Stimulated activated memory B cell treated with anti-CD40 and anti-IgM and Interleukin-4, amounts not matched to agents 10 μg/mL and 1 μg/mL and 100 μg/mL, for 72 hours (primary cell): ENCODE measurements around the gene NEB.
A peak's percentile ranks its signal among the peaks of the same experiment; 100 is the strongest.
"Not testable (repeated sequence)": the region's sequence is repeated elsewhere in the genome, so short reads cannot be mapped to it uniquely, and the experiment has no call there.

ENCODE experiments used
- ATAC-seq: fragments of 150-1000 bp; cut with Tn5 transposase; 2 replicates; pipeline ENCODE4 v1.10.0; 2021
- H3K27ac Mint-ChIP-seq: one replicate; pipeline ENCODE4 v1.8.0; 2022; ENCODE audit warnings: mild to moderate bottlenecking, mixed read lengths
- H3K27me3 Mint-ChIP-seq: one replicate; pipeline ENCODE4 v1.8.0; 2022; ENCODE audit warnings: mixed read lengths
- H3K36me3 Mint-ChIP-seq: one replicate; pipeline ENCODE4 v1.8.0; 2022; ENCODE audit warnings: mixed read lengths
- H3K4me1 Mint-ChIP-seq: one replicate; pipeline ENCODE4 v1.8.0; 2022; ENCODE audit warnings: mixed read lengths
- H3K4me3 Mint-ChIP-seq: one replicate; pipeline ENCODE4 v1.8.0; 2022; ENCODE audit warnings: mild to moderate bottlenecking, moderate library complexity, mixed read lengths
- H3K9me3 Mint-ChIP-seq: one replicate; pipeline ENCODE4 v1.8.0; 2022; ENCODE audit warnings: mixed read lengths

Gene NEB

DNA sequence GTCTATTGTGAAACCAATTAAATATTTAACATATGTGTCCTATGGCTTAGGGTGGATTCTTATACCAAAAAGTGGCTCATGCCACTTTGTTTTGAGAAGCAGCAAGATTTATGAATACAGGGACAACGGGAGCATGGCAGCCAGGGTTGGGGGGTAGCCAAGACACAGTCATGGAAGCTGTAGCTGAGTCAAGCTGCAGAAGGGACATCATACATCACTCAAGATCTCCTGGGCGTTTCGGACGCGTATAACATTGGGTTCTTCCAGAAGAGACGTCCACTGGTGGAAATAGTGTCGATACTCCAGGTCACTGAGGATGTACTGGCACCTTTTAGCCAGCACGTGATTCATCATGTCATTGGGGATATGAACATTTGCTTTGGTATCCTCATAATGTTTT is 171.9 kb downstream of the NEB start:
- peaks cover 7% of the 10 kb centered on the region for H3K4me1 Mint-ChIP-seq
- peaks cover 13% of the 10 kb centered on the region for H3K36me3 Mint-ChIP-seq
- ATAC-seq, result no peak
- no peaks in the 10 kb centered on the region for H3K27me3 Mint-ChIP-seq
- H3K9me3 Mint-ChIP-seq, result peaks cover 3% of the 10 kb centered on the region
- H3K27ac Mint-ChIP-seq, result no peak overlapping the region
- H3K4me3 Mint-ChIP-seq, result no peak overlapping the region

DNA sequence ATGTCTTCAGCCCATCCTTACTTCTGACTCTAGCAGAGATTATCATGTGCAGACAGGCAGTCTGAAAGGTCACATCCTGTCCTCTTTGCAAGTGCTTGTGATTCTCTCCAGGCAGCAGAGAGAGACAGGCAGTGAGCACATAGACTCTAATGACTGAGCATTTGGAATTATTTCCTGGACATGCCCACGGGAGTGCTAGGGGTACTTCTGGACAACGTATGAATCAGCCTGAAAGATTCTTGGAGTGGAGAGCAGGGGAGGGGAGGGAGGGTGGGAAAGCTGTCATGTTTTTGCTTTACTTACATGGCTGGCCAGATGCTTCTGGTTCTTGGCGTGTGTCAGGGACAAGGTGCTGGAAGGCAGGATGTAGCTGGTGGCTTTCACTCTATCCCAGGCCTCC is 174.0 kb downstream of the NEB start:
- no peak for ATAC-seq

DNA sequence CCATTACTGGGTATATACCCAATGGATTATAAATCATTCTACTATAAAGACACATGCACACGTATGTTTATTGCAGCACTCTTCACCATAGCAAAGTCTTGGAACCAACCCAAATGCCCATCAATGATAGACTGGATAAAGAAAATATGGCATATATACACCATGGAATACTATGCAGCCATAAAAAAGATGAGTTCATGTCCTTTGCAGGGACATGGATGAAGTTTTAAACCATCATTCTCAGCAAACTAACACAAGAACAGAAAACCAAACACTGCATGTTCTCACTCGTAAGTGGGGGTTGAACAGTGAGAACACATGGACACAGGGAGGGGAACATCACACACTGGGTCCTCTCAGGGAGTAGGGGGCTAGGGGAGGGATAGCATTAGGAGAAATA is 174.8 kb downstream of the NEB start:
- not testable (repeated sequence) for ATAC-seq, H3K9me3 Mint-ChIP-seq, H3K4me3 Mint-ChIP-seq, H3K27me3 Mint-ChIP-seq, H3K4me1 Mint-ChIP-seq, H3K27ac Mint-ChIP-seq, H3K36me3 Mint-ChIP-seq

More for the DNA sequence above, 174.0 kb downstream of the NEB start:
- Mint-ChIP-seq H3K4me1 (peaks cover 7% of the 10 kb centered on the region), H3K36me3 (peaks cover 9% of the 10 kb centered on the region), H3K4me3 (no peak overlapping the region), H3K9me3 (peaks cover 3% of the 10 kb centered on the region), H3K27me3 (no peaks in the 10 kb centered on the region), H3K27ac (no peak overlapping the region)

DNA sequence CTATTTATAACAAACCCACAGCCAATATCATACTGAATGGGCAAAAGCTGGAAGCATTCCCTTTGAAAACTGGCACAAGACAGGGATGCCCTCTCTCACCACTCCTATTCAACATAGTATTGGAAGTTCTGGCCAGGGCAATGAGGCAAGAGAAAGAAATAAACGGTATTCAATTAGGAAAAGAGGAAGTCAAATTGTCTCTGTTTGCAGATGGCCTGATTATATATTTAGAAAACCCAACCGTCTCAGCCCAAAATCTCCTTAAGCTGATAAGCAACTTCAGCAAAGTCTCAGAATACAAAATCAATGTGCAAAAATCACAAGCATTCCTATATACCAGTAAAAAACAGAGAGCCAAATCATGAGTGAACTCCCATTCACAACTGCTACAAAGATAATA is 176.4 kb downstream of the NEB start:
- H3K27ac Mint-ChIP-seq, H3K9me3 Mint-ChIP-seq, H3K4me1 Mint-ChIP-seq, ATAC-seq, H3K27me3 Mint-ChIP-seq, H3K4me3 Mint-ChIP-seq: not testable (repeated sequence)
- peaks cover 20% of the 10 kb centered on the region for H3K36me3 Mint-ChIP-seq

DNA sequence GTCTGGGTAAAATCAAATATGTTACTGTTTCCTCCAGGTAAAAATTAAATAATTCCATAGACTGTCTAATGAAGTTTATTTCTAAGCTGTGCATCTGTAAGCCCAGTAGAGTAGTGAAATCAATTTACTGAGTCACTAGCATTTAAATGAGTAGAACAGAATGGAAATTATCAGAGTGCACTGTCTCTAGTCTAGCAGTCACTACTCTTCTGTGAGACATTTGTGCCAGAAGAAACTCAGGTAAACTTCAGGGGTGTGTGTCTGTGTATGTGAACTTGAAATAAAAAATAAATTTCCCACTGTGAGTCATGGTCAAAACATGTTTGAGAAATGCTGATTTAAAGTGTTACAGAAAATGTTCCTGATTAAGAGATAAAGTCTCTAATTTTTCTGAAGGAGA is 178.2 kb downstream of the NEB start:
- H3K27me3 Mint-ChIP-seq, result no peaks in the 10 kb centered on the region
- peaks cover 7% of the 10 kb centered on the region for H3K4me1 Mint-ChIP-seq
- no peak overlapping the region for H3K27ac Mint-ChIP-seq
- ATAC-seq, result no peak
- H3K36me3 Mint-ChIP-seq, result peaks cover 15% of the 10 kb centered on the region
- H3K9me3 Mint-ChIP-seq, result peaks cover 3% of the 10 kb centered on the region
- H3K4me3 Mint-ChIP-seq, result no peak overlapping the region

DNA sequence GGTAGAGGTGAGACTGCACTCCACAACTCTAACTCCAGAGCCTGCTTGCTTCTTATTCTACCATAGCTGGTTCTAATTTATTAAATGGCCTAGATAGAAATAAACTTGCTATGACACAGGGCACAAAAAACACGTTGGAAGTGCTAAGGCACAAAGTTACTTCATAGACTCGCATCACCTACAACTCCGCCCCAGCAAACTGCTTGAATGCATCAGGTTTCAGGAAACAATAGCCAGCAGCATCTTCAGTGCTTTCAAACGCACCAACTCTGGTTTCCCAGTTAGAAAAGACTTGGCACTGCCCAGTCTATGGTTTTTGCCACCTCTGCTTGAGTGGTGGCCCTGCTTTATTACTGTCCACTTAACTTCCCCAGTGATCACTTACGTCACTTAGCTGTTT is 182.0 kb downstream of the NEB start:
- no peak overlapping the region for H3K27ac Mint-ChIP-seq
- no peak overlapping the region for H3K4me3 Mint-ChIP-seq
- no peaks in the 10 kb centered on the region for H3K27me3 Mint-ChIP-seq
- no peaks in the 10 kb centered on the region for H3K9me3 Mint-ChIP-seq
- ATAC-seq, result no peak
- no peaks in the 10 kb centered on the region for H3K4me1 Mint-ChIP-seq
- H3K36me3 Mint-ChIP-seq, result peaks cover 20% of the 10 kb centered on the region

DNA sequence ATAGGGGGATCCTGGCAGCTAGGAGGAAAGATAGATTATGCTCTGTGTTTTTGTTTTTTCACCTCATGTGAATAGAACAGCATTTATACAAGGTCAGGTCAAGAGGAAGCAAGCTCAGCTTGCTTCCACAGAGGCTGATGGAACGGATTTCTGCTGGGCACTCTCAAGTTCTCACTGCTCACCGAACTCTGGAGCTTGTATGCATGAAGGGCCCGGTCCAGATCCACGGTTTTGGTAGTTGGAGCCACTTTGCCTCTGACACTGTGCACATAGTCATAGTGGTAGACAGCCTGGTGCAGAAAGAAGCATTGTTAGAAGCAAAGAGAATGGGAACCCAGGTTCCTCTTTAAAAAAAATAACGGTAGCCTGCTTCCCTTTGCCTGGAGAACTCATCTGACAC is 182.7 kb downstream of the NEB start:
- Mint-ChIP-seq H3K4me1 (no peaks in the 10 kb centered on the region), H3K27ac (no peak overlapping the region)
- ATAC-seq, result no peak

DNA sequence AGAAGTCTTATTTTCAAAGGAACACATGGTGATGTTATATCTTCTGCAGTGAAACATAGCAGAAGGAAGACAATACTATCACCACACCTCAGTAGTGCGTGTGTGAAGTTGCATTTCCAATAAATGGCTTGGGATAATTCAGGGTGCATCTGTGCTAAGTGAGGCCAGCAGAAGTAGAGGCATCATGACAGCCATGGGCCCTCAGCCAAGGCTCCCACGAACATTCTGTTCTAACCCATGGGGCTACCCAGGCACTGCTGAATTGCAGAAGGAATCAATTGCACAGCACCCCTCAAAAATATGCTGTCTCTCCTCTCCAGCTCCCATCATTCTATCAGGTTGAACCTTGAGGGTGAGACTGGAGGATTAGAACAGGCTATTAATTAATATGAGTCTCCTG is 185.1 kb downstream of the NEB start:
- Mint-ChIP-seq H3K4me3 (no peak overlapping the region), H3K4me1 (no peaks in the 10 kb centered on the region), H3K27ac (no peak overlapping the region), H3K27me3 (no peaks in the 10 kb centered on the region), H3K36me3 (peaks cover 27% of the 10 kb centered on the region), H3K9me3 (no peaks in the 10 kb centered on the region)
- ATAC-seq, result no peak

More for the DNA sequence above, 182.7 kb downstream of the NEB start:
- Mint-ChIP-seq H3K27me3 (no peaks in the 10 kb centered on the region), H3K4me3 (no peak overlapping the region), H3K9me3 (no peaks in the 10 kb centered on the region), H3K36me3 (peaks cover 27% of the 10 kb centered on the region)

DNA sequence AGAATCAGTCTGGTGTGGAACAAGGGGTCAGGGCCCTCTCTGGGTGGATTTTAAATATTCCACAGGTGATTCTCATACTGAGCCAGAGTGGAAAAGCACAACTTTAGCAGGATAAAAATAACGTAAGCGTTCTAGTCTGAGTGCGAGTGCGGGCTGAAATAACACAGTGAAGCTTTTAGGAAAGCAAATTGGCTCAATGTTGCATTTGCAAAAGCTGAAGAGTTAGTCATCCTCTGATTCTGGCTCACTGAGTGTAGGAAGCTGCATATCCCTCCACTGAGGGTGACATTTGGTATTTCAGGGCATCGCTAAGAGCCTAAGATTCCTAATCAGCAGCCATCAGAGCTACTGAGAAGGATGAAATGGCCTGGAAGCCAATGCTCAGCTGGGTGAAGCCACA is 189.8 kb downstream of the NEB start:
- Mint-ChIP-seq H3K4me3 (no peak overlapping the region), H3K4me1 (no peaks in the 10 kb centered on the region), H3K27ac (no peak overlapping the region), H3K27me3 (no peaks in the 10 kb centered on the region), H3K9me3 (no peaks in the 10 kb centered on the region), H3K36me3 (peaks cover 12% of the 10 kb centered on the region)
- ATAC-seq, result no peak

DNA sequence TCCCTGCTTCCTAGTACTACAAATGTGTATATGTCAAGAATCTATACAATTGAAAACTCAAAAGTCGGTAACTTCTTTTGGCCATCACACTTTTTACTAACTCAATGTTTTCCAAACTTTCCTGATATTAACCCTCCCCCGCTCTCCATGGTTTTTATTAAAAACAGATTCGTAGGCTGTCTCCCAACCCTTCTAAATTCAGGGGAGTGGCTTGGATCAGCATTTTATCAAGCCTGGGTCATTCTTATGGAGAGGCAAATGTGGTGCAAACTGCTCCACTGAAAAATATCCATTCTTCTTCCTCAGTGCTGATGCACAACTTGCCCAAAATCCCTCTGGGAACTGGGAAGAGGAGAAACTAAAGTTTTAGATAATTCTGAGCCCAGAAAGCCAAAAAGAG is 190.4 kb downstream of the NEB start:
- no peaks in the 10 kb centered on the region for H3K9me3 Mint-ChIP-seq
- no peaks in the 10 kb centered on the region for H3K4me1 Mint-ChIP-seq
- no peaks in the 10 kb centered on the region for H3K27me3 Mint-ChIP-seq
- H3K36me3 Mint-ChIP-seq, result peaks cover 12% of the 10 kb centered on the region
- no peak overlapping the region for H3K4me3 Mint-ChIP-seq
- ATAC-seq, result no peak
- no peak overlapping the region for H3K27ac Mint-ChIP-seq

DNA sequence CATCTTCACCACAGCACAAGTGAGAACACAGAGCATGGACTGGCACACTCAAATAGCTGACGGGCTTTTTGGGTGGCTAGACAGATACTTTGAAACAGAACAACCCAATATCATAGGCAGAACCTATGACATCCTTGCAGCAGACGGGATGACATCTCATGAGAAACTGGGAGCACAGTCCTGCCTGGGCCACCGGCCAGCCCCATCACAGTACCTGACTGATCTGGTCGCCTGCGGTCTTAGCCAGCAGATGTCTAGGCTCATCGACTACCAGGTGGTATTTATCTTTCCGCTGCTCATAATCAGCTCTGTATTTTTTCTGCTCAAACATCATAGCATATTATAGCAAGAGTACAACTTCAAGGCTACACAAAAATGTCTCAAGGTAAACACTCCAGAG is 200.3 kb downstream of the NEB start:
- ATAC-seq, result no peak
- Mint-ChIP-seq H3K27ac (no peak overlapping the region), H3K4me3 (no peak overlapping the region), H3K4me1 (no peaks in the 10 kb centered on the region), H3K27me3 (no peaks in the 10 kb centered on the region), H3K9me3 (no peaks in the 10 kb centered on the region), H3K36me3 (peaks cover 13% of the 10 kb centered on the region)

DNA sequence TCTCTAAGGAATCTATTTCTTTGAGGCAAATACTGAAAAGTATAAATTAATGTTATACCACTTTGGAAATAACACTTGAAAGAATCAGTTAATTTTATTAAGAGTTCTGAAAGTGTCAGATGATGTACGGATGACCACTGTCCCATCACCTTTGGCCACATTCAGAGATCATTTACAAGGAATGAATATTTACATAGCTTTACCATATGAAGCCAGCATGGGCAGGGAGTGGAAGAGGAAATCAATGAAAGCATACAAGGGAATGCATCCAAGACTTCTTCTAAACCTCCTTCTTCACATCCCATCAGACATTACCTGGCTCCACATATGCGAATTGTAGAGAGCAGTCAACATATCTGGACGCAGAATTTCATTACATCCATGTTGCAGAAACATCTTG is 201.1 kb downstream of the NEB start:
- Mint-ChIP-seq H3K4me3 (no peak overlapping the region), H3K27me3 (no peaks in the 10 kb centered on the region), H3K9me3 (no peaks in the 10 kb centered on the region), H3K36me3 (peaks cover 13% of the 10 kb centered on the region), H3K27ac (no peak overlapping the region), H3K4me1 (no peaks in the 10 kb centered on the region)
- ATAC-seq, result no peak

DNA sequence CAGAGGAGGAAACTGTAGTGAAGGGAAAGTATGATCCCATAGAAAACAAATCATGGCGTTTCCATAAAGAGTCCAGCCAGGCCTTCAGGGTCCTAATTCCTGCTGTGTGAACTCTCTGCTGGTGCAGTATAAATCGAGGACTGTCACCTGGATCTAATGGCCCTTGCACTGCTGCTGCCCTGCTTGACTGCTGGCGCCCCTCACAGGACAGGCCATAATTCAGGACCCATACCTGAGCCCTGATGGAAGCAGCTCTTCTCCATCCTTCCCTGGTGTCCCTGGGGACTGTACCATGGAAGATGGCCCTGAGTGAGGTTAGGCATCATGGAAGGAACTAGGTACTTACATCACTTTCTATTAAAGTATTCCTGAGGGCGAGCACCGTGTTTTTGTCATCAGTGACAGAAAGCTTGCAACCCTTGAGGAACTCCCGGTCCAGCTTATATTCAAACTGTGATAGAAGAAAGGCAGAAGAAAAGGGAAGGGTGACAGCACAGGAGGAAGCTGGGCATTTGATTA is 207.6 kb downstream of the NEB start:
- peaks cover 13% of the 10 kb centered on the region for H3K4me1 Mint-ChIP-seq
- H3K9me3 Mint-ChIP-seq, result no peaks in the 10 kb centered on the region
- H3K4me3 Mint-ChIP-seq, result peak overlapping the region; percentile 40
- no peak for ATAC-seq
- H3K36me3 Mint-ChIP-seq, result no peaks in the 10 kb centered on the region
- H3K27ac Mint-ChIP-seq, result peak overlapping the region; percentile 50
- no peaks in the 10 kb centered on the region for H3K27me3 Mint-ChIP-seq

DNA sequence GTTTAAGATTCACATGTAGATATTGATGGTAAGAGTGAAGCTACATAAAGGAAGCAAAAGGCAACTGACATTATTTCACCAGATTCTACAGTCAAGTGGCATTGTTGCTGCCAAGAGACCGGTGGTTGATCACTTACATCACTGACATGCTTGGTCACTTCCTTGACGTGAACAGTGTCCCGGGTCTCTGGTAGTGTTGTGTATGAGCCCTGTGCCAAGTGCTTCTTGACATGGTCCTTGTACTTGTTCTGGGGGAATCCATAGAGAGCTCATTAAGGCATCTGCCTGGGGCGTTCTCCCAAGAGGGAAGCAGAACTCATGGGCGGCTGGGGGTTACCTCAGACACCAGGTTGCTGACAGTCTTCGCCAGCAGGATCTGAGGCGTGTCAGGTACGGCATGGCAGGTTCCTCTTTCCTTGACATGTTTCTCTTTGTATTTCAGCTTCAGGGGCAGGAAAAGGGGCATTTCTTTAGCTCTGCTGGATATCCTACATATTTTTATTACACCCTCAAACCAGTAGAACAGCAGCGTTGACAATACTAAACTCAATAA is 208.4 kb downstream of the NEB start:
- Mint-ChIP-seq H3K27ac (peak overlapping the region; percentile 50), H3K9me3 (no peaks in the 10 kb centered on the region), H3K4me1 (peaks cover 13% of the 10 kb centered on the region), H3K4me3 (peak overlapping the region; percentile 40), H3K27me3 (no peaks in the 10 kb centered on the region), H3K36me3 (no peaks in the 10 kb centered on the region)
- ATAC-seq, result peak; percentile 84

DNA sequence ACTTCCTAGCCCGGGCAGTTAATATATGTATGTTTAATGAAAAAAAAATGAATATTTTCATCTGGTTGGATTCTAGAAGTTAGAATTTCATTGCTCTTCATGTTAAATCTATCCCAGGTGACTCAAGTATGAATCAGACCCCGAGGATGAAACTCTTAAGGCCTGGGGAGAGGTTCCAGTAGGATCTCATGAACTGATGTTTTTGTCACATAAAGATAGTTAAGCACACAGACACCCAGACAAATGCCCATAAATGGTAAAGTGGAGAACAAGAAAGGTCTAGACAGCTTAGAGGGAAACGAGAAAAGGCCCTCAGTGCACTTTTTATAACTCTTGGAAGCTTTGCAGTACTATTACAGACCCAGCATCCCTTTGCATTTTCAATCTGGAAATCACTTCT is 210.4 kb downstream of the NEB start:
- no peaks in the 10 kb centered on the region for H3K27me3 Mint-ChIP-seq
- peaks cover 6% of the 10 kb centered on the region for H3K36me3 Mint-ChIP-seq
- no peaks in the 10 kb centered on the region for H3K9me3 Mint-ChIP-seq
- H3K4me3 Mint-ChIP-seq, result no peak overlapping the region
- H3K27ac Mint-ChIP-seq, result no peak overlapping the region
- peaks cover 13% of the 10 kb centered on the region for H3K4me1 Mint-ChIP-seq
- no peak for ATAC-seq

DNA sequence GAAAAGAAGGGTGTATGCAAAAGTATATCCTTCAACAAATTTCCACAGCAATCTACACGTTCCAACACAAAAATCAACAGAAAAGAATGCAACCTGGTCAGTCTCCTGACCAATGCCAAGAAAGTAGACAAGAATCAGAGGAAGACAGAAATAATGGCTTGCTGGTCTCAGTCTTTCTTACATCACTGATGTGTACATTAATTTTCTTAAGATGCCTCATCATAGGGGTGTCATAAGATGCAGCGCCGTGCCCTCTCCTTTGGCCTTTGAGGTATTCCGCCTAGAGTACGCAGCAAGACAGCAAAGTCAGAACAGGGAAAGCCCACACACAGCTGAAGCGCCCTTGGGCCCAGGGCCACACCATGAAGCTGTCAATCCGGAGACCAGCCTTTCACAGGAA is 211.7 kb downstream of the NEB start:
- Mint-ChIP-seq H3K27me3 (no peaks in the 10 kb centered on the region), H3K27ac (no peak overlapping the region), H3K36me3 (peaks cover 18% of the 10 kb centered on the region), H3K4me3 (no peak overlapping the region), H3K4me1 (peaks cover 13% of the 10 kb centered on the region), H3K9me3 (no peaks in the 10 kb centered on the region)
- ATAC-seq, result no peak

DNA sequence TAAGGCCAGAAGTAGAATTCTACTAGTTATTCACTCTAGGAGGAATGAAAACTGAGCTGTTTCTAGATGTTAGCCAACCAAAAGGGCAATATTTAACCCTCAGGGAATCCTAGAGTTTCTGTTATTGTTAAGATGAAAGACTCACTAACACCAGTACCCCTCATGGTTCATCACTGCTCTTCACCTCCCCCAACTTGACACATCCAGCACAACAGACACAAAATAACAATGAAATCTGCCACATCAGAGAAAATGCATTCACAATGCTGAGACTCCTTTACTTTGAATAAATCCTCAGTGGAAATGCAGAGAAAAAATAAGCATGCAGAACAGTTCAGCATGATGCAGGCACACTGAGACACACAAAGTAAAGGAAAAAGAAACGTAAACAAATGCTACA is 213.3 kb downstream of the NEB start:
- H3K36me3 Mint-ChIP-seq, result peaks cover 18% of the 10 kb centered on the region
- H3K27ac Mint-ChIP-seq, result no peak overlapping the region
- H3K9me3 Mint-ChIP-seq, result no peaks in the 10 kb centered on the region
- H3K4me3 Mint-ChIP-seq, result no peak overlapping the region
- H3K4me1 Mint-ChIP-seq, result peaks cover 4% of the 10 kb centered on the region
- ATAC-seq, result no peak
- H3K27me3 Mint-ChIP-seq, result no peaks in the 10 kb centered on the region
